Activated naive CD4-positive, alpha-beta T cell treated with anti-CD3 and anti-CD28 coated beads, Interleukin-2, amount 10 ng/mL, durations not matched to agents 7 days and 5 days (primary cell): ENCODE data around the gene TSPOAP1.

ENCODE experiments used
- CTCF ChIA-PET: fragments of 350-600 bp; sonication (Branson Sonifier 250); formaldehyde crosslinking; loops from one replicate; lab custom pipeline; 2021; ENCODE audit warnings: antibody characterized with exemption; lab: Charles Lee
- DNase-seq: peaks from one replicate; pipeline ENCODE4 v3.0.0-alpha.2; 2020
- H3K27ac Mint-ChIP-seq: one replicate; pipeline ENCODE4 v1.8.0; 2021; ENCODE audit warnings: mild to moderate bottlenecking, moderate library complexity, mixed read lengths
- H3K27me3 Mint-ChIP-seq: one replicate; pipeline ENCODE4 v1.8.0; 2021; ENCODE audit warnings: mild to moderate bottlenecking, mixed read lengths
- H3K36me3 Mint-ChIP-seq: one replicate; pipeline ENCODE4 v1.8.0; 2021; ENCODE audit warnings: mixed read lengths
- H3K4me1 Mint-ChIP-seq: one replicate; pipeline ENCODE4 v1.8.0; 2021; ENCODE audit warnings: mixed read lengths
- H3K4me3 Mint-ChIP-seq: one replicate; pipeline ENCODE4 v1.8.0; 2021; ENCODE audit warnings: mild to moderate bottlenecking, moderate library complexity, mixed read lengths
- H3K9me3 Mint-ChIP-seq: one replicate; pipeline ENCODE4 v1.8.0; 2021; ENCODE audit warnings: mixed read lengths

Gene TSPOAP1

DNA sequence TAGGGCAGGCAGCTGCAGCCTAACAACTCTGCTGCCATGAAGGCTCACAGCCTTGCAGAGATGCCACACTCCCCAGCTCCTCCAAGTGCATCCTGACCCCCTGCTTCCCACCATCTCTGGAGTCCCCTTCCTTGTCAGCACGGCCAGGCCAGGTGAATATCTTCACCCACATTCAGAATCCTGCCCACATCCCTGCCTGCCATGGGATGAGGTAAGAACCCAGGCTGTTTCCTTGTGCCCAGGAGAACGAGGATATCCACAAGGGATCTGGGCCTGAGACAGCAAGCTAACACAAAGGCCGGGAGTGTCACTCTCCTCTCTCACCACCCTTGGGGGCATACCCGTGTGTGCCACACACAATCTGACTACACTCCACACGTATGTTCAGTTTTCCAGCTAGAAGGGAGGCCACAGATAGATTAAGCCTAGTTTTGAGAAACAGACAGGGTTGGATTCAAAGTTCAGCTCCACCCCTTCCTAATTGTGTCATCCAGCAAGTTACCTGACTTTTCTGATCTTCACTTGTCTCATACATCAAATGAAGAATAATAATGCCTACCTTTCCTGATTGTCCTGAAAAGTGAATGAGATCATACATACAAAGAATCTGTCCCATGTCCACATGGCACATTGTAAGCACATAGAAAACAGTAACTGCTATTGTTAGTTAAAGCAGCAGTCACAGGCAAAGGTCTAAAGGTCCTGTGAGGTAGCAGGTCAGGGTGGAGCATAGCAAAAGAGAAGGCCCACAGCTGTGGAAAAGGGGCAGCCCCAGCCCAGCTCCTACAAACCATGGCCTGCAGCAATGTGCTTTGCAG, 40.8 kb upstream of the TSPOAP1 start:
- Mint-ChIP-seq H3K4me3 (no peak overlapping the region), H3K27ac (no peak overlapping the region), H3K9me3 (no peaks in the 10 kb centered on the region), H3K27me3 (no peaks in the 10 kb centered on the region), H3K36me3 (no peaks in the 10 kb centered on the region), H3K4me1 (peaks cover 16% of the 10 kb centered on the region)
- DNase-seq, result no peak
- CTCF ChIA-PET, result interaction anchor here (0.8 to 2.4 kb wide), 3 partner anchors 22 to 52 kb away, joined by 3 to 5 read pairs (median 5); partner anchors contain the start of gene RNF43

DNA sequence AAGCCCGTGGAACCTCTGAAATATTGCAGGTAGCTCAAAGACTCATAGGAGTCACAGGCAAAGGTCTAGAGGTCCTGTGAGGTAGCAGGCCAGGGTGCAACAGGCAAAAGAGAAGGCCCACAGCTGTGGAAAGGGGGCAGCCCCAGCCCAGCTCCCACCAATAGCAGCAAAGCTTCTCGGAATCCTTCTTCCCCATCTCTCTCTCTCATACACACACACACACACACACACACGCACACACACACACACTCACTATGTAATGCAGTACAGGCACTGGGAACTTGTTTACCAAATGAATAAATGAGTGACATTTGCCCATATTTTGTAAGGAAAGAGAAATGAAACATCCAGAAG, 40.2 kb upstream of the TSPOAP1 start:
- H3K4me3 Mint-ChIP-seq, result no peak overlapping the region
- no peak overlapping the region for H3K27ac Mint-ChIP-seq
- DNase-seq, result no peak
- CTCF ChIA-PET, result interaction anchor here (0.8 kb wide), 1 partner anchor 21 kb away, joined by 3 read pairs; no protein-coding TSS in a partner anchor
- H3K9me3 Mint-ChIP-seq, result no peaks in the 10 kb centered on the region
- no peaks in the 10 kb centered on the region for H3K36me3 Mint-ChIP-seq
- peaks cover 16% of the 10 kb centered on the region for H3K4me1 Mint-ChIP-seq
- H3K27me3 Mint-ChIP-seq, result no peaks in the 10 kb centered on the region

DNA sequence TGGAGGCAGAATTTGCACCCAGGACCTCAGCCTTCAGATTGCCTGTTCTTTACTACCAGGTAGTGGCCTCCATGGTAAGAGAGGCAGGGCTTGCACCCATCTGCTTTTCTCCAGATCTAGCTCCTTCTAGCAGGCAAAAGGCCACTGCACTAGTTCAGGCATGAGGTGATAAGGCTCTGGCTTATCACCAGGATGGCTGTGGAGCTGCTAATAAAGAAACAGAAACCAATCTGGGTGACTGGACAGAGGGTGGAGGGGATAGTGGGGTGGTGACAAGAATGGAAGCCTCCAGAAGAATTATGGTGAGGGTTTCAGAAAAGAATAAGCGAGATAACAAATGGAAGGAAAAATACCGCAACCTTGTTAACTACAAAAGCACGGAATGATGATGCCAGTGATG, 38.9 kb upstream of the TSPOAP1 start:
- Mint-ChIP-seq H3K36me3 (no peaks in the 10 kb centered on the region), H3K4me3 (no peak overlapping the region), H3K4me1 (peaks cover 16% of the 10 kb centered on the region), H3K9me3 (no peaks in the 10 kb centered on the region), H3K27me3 (no peaks in the 10 kb centered on the region), H3K27ac (no peak overlapping the region)
- no peak for DNase-seq
- CTCF ChIA-PET, result no interaction called here

DNA sequence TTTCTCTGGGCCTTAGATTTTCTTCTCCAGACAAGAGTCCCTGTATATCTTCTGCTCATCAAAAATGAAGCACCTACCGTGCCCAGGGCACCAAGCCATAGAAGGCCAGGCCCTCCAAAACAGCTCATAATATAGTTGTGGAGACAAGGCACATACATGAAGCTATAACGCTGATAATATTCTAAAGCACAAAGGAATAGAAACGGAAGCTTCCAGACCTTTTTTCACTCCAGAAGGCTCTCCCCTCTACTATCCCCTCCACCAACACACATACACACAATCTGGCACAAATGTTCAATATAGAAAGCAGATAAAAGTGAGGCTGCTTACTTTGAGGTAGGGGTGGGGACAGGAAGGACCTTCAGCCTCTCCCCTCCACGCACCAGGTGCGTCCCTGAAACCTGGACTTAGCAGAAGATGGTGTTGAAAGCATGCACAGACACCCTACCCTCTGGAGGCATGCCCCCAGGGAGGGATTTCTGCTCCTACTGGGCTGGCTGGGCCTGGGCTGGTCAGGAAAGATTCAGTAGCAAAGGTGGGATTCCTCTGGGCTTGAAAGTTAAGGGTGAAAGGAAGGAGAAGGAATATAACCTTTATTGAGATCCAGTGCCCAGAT, 37.5 kb upstream of the TSPOAP1 start:
- CTCF ChIA-PET, result interaction anchor here (0.9 to 1.0 kb wide), 2 partner anchors 13 to 51 kb away, joined by 3 to 4 read pairs; partner anchors contain the start of gene RNF43
- H3K4me3 Mint-ChIP-seq, result no peak overlapping the region

DNA sequence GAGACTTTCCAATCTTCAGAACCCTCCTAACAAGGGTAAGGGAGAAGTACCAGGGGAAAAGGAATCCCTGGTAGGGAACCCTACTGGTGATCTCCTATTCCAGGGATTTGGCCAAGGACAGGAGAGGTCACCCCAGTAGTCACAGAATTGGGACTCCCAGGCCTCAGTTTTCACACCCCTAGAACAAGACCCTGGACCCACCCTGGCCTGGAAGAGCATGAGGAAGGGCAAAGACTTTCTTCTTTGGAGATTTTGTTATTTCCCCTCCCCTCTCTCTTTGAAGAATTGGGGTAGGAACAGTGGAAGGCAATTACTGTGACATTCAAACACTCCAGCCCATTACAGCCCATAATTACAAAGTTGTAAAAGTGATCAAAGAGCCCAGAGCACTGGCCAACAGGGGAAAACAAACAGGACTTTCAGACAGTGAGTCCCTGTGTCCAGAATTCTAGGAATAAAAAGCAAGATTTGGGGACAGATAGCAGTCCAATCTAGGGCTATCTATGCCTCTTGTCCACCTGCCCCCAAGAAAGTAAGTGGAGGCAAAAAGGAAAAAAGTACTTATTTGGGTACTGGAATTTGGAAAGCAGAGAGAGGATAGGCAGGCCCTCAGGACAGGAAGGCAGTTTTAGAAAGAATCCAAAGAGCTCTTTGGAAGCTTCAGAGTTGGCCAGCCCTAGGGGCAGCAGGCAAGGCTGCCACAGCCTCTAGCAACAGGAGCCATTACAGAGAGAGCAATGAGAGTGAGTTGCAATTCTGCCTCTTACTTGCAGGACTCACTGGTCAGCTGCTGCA, 36.8 kb upstream of the TSPOAP1 start:
- H3K27ac Mint-ChIP-seq, result no peak overlapping the region
- no peak for DNase-seq
- no peaks in the 10 kb centered on the region for H3K27me3 Mint-ChIP-seq
- H3K9me3 Mint-ChIP-seq, result no peaks in the 10 kb centered on the region
- H3K4me3 Mint-ChIP-seq, result no peak overlapping the region
- CTCF ChIA-PET, result interaction anchor here (0.9 to 3.4 kb wide), 4 partner anchors 13 to 52 kb away, joined by 3 to 11 read pairs (median 4); partner anchors contain the start of genes RNF43 and SUPT4H1
- no peaks in the 10 kb centered on the region for H3K36me3 Mint-ChIP-seq
- peaks cover 14% of the 10 kb centered on the region for H3K4me1 Mint-ChIP-seq

More for the DNA sequence above, 37.5 kb upstream of the TSPOAP1 start:
- DNase-seq, result no peak
- H3K9me3 Mint-ChIP-seq, result no peaks in the 10 kb centered on the region
- no peak overlapping the region for H3K27ac Mint-ChIP-seq
- no peaks in the 10 kb centered on the region for H3K27me3 Mint-ChIP-seq
- H3K4me1 Mint-ChIP-seq, result peaks cover 16% of the 10 kb centered on the region
- no peaks in the 10 kb centered on the region for H3K36me3 Mint-ChIP-seq

DNA sequence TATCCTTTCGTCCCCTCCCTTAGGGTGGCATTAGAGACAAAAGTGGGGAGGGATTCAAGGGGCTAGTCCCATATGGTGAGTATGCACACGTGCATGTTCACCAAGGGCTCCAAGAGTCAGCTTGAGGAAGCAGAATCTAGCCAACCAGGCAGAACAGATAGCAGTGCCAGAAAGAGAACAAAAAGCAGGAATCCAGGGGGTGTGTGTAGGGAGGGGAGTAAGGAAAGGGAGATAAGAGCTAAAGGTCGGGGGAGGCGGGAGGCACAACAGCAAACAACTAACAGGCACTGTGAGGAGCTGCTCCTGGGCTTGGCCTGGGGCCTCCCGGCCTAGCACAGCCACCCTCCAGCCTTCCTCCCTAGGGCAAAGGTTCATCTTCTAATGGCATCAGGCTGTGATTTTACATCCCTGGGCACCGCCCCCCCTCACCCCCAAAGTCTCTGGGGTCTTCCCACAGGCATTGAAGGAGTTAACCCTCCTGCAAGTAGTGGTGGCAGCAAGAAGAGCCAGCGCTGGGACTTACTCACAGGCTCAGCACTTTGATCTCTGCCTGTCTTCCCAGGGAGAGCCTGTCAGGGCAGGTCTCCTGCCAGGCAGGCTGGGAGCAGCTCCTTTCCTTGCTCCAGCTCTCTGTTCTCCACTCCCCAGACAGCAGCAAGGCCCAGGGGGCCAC, 35.8 kb upstream of the TSPOAP1 start:
- no peak for DNase-seq
- Mint-ChIP-seq H3K4me3 (no peak overlapping the region), H3K4me1 (peaks cover 14% of the 10 kb centered on the region), H3K9me3 (no peaks in the 10 kb centered on the region), H3K27ac (no peak overlapping the region), H3K27me3 (no peaks in the 10 kb centered on the region), H3K36me3 (no peaks in the 10 kb centered on the region)
- CTCF ChIA-PET, result interaction anchor here (1.0 to 3.4 kb wide), 3 partner anchors 12 to 164 kb away, joined by 3 to 11 read pairs (median 3); partner anchors contain the start of genes RNF43 and SUPT4H1

DNA sequence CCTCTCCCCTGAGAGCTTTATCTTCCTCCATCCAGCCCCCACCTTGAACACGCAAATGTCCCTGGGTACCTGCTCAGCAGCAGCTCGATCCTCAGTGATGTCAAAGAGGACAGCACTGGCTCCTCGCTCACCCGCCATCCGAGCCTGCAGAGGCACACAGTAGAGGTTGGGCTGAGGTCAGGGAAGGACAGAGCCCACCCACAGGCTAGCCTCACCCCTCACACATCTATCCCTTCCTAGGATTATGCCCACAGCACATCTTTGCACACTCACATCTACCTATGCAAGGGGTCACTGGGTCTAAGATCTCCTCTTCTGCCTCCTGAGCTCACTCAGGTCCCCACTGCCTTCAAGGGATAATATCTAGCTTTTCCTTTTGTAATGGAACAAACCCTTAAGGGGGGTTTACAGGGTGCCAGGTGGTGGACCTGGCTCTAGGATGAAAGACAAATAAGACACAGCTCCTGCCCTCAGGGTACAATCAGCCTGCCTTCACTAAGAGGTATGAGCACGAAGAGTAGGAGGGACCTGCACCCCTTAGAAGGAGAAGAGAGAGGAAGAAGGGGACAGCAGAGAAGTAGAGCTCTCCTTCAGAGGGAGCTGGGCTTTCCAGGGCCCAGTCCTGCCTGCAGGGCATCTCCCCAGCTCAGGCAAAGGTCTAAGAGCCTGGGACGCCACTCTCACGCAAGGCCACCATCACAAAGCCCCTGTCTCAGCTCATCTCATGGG, 35.0 kb upstream of the TSPOAP1 start:
- Mint-ChIP-seq H3K4me3 (no peak overlapping the region), H3K27ac (no peak overlapping the region), H3K4me1 (peaks cover 14% of the 10 kb centered on the region), H3K27me3 (no peaks in the 10 kb centered on the region), H3K36me3 (no peaks in the 10 kb centered on the region), H3K9me3 (no peaks in the 10 kb centered on the region)
- CTCF ChIA-PET, result interaction anchor here (1.0 to 3.4 kb wide), 2 partner anchors 12 to 163 kb away, joined by 3 to 11 read pairs; partner anchors contain the start of gene SUPT4H1
- DNase-seq, result no peak

DNA sequence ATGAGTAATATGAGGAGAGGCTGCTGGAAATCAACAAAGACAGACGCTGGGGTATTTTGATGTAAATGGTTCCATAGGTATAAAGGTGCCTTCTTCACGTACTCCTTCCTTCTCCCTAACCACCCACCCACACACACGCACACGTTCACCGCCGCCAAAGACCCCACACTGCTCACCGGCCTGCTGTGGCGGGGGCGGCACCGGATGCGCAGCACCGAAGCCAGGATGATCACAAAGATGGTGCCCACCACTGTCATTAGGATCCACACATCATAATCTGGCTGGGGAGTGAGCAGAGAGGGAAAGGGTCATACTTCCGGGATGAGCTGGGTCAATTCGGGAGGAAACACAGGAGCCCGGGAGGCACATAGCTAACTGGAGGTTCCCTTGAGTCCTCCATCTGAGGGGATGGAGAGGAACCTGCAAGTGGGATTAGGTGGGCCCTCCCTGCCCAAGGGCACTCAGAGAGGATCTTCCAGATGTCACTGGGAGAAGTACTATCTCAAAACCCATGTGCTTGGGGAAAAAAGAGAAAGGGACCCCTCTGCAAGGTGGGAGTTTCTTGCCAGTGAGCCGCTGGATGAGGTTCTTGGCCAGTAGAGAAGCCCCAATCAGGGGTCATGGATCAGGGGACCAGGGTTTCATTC, 33.9 kb upstream of the TSPOAP1 start:
- Mint-ChIP-seq H3K36me3 (no peaks in the 10 kb centered on the region), H3K4me1 (peaks cover 14% of the 10 kb centered on the region), H3K27me3 (no peaks in the 10 kb centered on the region), H3K4me3 (no peak overlapping the region), H3K9me3 (no peaks in the 10 kb centered on the region), H3K27ac (no peak overlapping the region)
- CTCF ChIA-PET, result interaction anchor here (0.8 to 3.4 kb wide), 3 partner anchors 8 to 55 kb away, joined by 3 to 11 read pairs (median 3); partner anchors contain the start of genes RNF43 and SUPT4H1
- DNase-seq, result no peak

DNA sequence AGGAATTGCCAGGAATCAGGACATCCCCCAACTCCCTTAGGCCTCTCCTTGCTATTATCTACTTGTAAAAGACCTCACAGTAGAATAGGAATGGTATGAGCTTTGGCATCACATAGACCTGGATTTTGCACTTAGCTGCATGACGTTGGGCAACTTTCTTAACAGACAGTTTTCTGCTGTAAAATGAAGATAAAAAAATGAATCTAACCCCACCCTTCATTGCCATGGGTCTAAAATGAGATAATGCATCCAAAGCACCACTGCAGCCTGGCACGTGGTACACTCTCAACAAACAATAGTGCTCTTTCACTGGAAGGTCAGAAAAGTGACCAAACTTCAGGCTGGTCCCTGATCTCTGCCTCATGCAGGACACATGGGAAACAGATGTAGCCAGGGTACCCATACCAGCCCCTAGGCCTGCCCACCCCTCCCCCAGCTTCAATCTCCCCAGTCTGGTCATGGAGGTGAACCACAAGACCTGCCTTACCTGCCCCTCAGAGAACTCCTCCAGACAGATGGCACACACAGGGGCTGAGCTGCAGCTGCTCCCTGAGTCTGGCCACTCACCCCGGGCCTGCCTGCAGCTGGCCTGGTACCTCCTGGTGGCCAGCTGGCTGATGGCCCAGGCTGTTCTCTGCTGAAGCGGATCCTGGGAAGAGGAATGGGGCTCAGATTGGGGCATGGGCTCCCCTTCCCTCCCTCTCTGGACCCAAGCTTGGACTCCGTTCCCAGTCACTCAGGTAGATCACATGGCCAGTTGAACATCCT, 31.9 kb upstream of the TSPOAP1 start:
- Mint-ChIP-seq H3K4me1 (peaks cover 3% of the 10 kb centered on the region), H3K4me3 (no peak overlapping the region), H3K9me3 (no peaks in the 10 kb centered on the region), H3K36me3 (peaks cover 10% of the 10 kb centered on the region), H3K27ac (no peak overlapping the region), H3K27me3 (no peaks in the 10 kb centered on the region)
- no peak for DNase-seq
- CTCF ChIA-PET, result interaction anchor here (1.4 to 1.6 kb wide), 2 partner anchors 57 to 110 kb away, joined by 3 to 5 read pairs; partner anchors contain the start of gene RNF43

DNA sequence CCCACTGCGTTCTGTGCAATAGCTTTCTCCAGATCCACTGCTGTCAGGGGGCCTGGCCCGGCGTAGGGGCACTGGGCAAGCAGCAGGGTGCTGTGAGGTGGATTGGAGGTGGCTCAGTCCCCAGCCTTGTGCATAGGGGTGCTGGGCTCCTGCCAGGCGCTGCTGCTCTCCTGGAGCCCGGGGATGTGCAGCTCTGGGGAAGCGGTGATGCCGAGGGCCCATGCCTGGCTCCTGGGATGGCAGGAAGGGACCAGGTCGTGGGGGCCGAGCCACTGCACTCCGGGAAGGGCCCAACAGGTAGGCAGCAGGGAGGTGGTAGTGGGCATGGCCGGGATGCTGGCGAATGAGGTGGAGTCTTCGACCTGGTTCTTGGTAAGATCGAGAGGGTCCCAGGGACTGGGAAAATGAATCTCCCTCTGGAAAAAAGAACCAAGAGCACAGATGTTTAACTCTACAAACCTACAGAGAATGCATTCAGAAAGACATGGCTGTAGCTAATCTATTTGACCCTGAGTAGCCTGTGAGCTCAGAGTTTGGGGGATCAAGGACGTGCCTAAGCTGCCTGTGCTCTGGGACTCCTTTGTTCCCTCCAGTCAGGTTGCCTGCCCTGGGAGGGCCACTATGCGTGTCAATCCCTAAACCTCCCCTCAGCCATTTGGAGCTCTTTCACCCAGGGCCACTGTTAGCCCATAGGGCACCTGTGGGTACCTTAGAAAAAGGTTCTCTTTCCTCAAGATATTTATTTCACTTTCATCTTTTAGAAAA, 30.0 kb upstream of the TSPOAP1 start:
- H3K36me3 Mint-ChIP-seq, result peaks cover 22% of the 10 kb centered on the region
- H3K4me1 Mint-ChIP-seq, result peaks cover 6% of the 10 kb centered on the region
- H3K9me3 Mint-ChIP-seq, result no peaks in the 10 kb centered on the region
- CTCF ChIA-PET, result no interaction called here
- H3K27me3 Mint-ChIP-seq, result no peaks in the 10 kb centered on the region
- DNase-seq, result no peak
- no peak overlapping the region for H3K4me3 Mint-ChIP-seq
- H3K27ac Mint-ChIP-seq, result no peak overlapping the region
